Ovary (tissue), 9 donors: ENCODE measurements around the gene TTC16. TPM values are rescaled to one million over a fixed set of nuclear protein-coding genes. Genes with fewer than 3 reads are reported as not detected.
A peak's percentile ranks its signal among the peaks of the same experiment; 100 is the strongest.

Experiments
- DNase-seq, 5 donors: peaks; one replicate each; pipeline ENCODE4 v3.0.0-alpha.2; 2019 to 2020
- H3K27ac ChIP-seq, 2 donors: fragments of 200-600 bp; one replicate each; pipeline versions ENCODE4 v1.5.1 to v1.8.0; 2019 to 2022
- H3K27me3 ChIP-seq: fragments of 200-600 bp; one replicate; pipeline ENCODE4 v1.8.0; 2022
- H3K36me3 ChIP-seq: fragments of 200-600 bp; sonication (generic); one replicate; pipeline ENCODE4 v1.5.1; 2019
- H3K4me1 ChIP-seq: one replicate; pipeline ENCODE4 v1.8.1; 2013; ENCODE audit warnings: mild to moderate bottlenecking, moderate library complexity; ENCODE audit not compliant: insufficient read depth
- H3K4me3 ChIP-seq: fragments of 200-600 bp; sonication (generic); one replicate; pipeline ENCODE4 v1.5.1; 2017
- H3K9me3 ChIP-seq, 2 donors: fragments of 200-600 bp in 1 of 2; sonication (generic) in 1 of 2; one replicate each; pipeline versions ENCODE4 v1.5.1 to v1.8.1; 2013 to 2019; ENCODE audit warnings: mild to moderate bottlenecking in 1 of 2, moderate library complexity in 1 of 2
- CTCF ChIP-seq, 3 donors: fragments of 450-650 bp in 2 of 3; fragments of 200-600 bp in 1 of 3; IDR thresholded peaks; one replicate each; pipeline versions ENCODE4 v1.5.1 to v1.8.0; 2016 to 2022; ENCODE audit warnings: antibody characterized with exemption in 3 of 3, mild to moderate bottlenecking in 1 of 3
- EP300 ChIP-seq: sonication (generic); formaldehyde crosslinking; IDR thresholded peaks from one replicate; pipeline ENCODE4 v1.6.1; 2017; ENCODE audit warnings: antibody characterized with exemption
- POLR2A ChIP-seq: fragments of 450-650 bp; IDR thresholded peaks from one replicate; pipeline ENCODE4 v1.6.1; 2017; ENCODE audit warnings: antibody characterized with exemption, mild to moderate bottlenecking, moderate library complexity
- WGBS, 3 donors: extraction: QIAGEN DNeasy Blood & Tissue Kit in 1 of 3; methylation state at CpG; one replicate each; pipeline versions ENCODE4 v1.1.5 to v1.1.7; 2013 to 2017; 5-methylcytosine and 5-hydroxymethylcytosine counted together
- intact Hi-C, 4 donors: fragments of 100-400 bp; cut with DNase I; formaldehyde crosslinking; loops; one replicate each; pipeline versions ENCODE4 v1.11.0 to v1.15.1; 2022 to 2023
- polyA plus RNA-seq, 2 donors: library from polyadenylated mRNA; stranded (reverse); fragments of 200-250 nt in 1 of 2; fragments of 350-450 nt in 1 of 2; fragmentation: Illumina TruSeq in 1 of 2; extraction: RNeasy Lipid Tissue Mini Kit (QIAGEN cat#74804) in 1 of 2; gene quantifications; one replicate each; pipeline ENCODE4 v1.2.3, GENCODE V29; 2013 to 2014
- total RNA-seq, 7 donors: library from RNA; depleted of rRNA in 2 of 7; stranded (reverse); fragments of >200 nt in 2 of 7; fragmentation: NEBNext Ultra II Directional in 3 of 7; extraction: Animal tissue kit (Norgen Biotek cat#: 25700) in 3 of 7; gene quantifications; one replicate each; pipeline versions ENCODE4 v1.1.0 to v1.2.4, GENCODE V29; 2016 to 2023
- donor health status: DM: no; HTN: no; CAD: no; lungs with moderate emphysema.
- donor health status: DM: no; HTN: no; CAD: no.
- donor health status: Bipolar disorder and iron deficiency.
- donor health status: DM: yes; HTN: yes; CAD: no.
- donor health status: DM: no; HTN: no; CAD: no.
- donor health status: DM: yes; HTN: yes; CAD: no.

The TTC16 gene
- total and polyA plus RNA-seq, 9 donors = under 0.01 to 5.9 (median 0.21) TPM; not detected in 3

- Histone ChIP-seq H3K27me3 (no peaks in the 10 kb centered on the region), H3K27ac (no peak overlapping the region), H3K9me3 (no peaks in the 10 kb centered on the region), H3K4me1 (peaks cover 2% of the 10 kb centered on the region), H3K36me3 (no peaks in the 10 kb centered on the region), H3K4me3 (peak overlapping the region; percentile 4)
- TF ChIP-seq EP300 (no peak), POLR2A (no peak)
- intact Hi-C loops = loop anchor here in 3 of 4 donors (5.0 to 10.0 kb wide), 3 partner anchors 40 to 237 kb away; no protein-coding TSS in a partner anchor
- WGBS, 3 donors = 32 to 43% (median 41%) methylated on average over 38 of the region's 38 CpGs
- DNase-seq = peak; percentile 75 to 85 (median 81)
Measured at GRCh38 chr9:127741831-127742434, 26.1 kb downstream of the TTC16 start.

- Histone ChIP-seq H3K36me3 (no peaks in the 10 kb centered on the region), H3K4me1 (peaks cover 2% of the 10 kb centered on the region), H3K27me3 (no peaks in the 10 kb centered on the region), H3K9me3 (no peaks in the 10 kb centered on the region), H3K27ac (no peak overlapping the region), H3K4me3 (peak overlapping the region; percentile 4)
- peak; percentile 66 to 82 (median 77) for DNase-seq
- TF ChIP-seq EP300 (no peak), POLR2A (no peak), CTCF (IDR thresholded peaks at IDR 0.05) (no peak)
- WGBS, 3 donors = 26 to 40% (median 35%) methylated on average over 33 of the region's 33 CpGs
- intact Hi-C loops = loop anchor here in 3 of 4 donors (5.0 to 10.0 kb wide), 3 partner anchors 40 to 238 kb away; no protein-coding TSS in a partner anchor
Measured at GRCh38 chr9:127742435-127743088, 26.7 kb downstream of the TTC16 start.

- TF ChIP-seq CTCF (IDR thresholded peaks at IDR 0.05) (no peak), POLR2A (no peak), EP300 (no peak)
- Histone ChIP-seq H3K4me1 (peaks cover 2% of the 10 kb centered on the region), H3K36me3 (no peaks in the 10 kb centered on the region), H3K27ac (no peak overlapping the region), H3K9me3 (no peaks in the 10 kb centered on the region), H3K27me3 (no peaks in the 10 kb centered on the region), H3K4me3 (no peak overlapping the region)
- 90 to 92% (median 91%) methylated on average over 19 of the region's 19 CpGs for WGBS, 3 donors
- no peak for DNase-seq
- intact Hi-C loops = loop anchor here in 3 of 4 donors (5.0 to 10.0 kb wide), 3 partner anchors 38 to 240 kb away; no protein-coding TSS in a partner anchor
Measured at GRCh38 chr9:127744398-127745110, 28.7 kb downstream of the TTC16 start.

GRCh38 chr9:127746959-127747569 is 31.2 kb downstream of the TTC16 start:
- intact Hi-C loops = loop anchor here in 1 of 4 donors (10.0 kb wide), 1 partner anchor 242 kb away; no protein-coding TSS in a partner anchor
- H3K27me3 ChIP-seq = no peaks in the 10 kb centered on the region
- WGBS, 3 donors = 77 to 82% (median 78%) methylated on average over 15 of the region's 15 CpGs
- H3K4me3 ChIP-seq = no peak overlapping the region
- H3K27ac ChIP-seq = no peak overlapping the region
- no peaks in the 10 kb centered on the region for H3K36me3 ChIP-seq
- peaks cover 2% of the 10 kb centered on the region for H3K4me1 ChIP-seq
- no peak for TF ChIP-seq CTCF (IDR thresholded peaks at IDR 0.05)
- no peak for TF ChIP-seq EP300
- TF ChIP-seq POLR2A = no peak
- H3K9me3 ChIP-seq = no peaks in the 10 kb centered on the region
- no peak for DNase-seq
